HEK293 (cell line): ENCODE measurements around the gene RTN3.

Experiments
- CTCF ChIP-seq: fragments of 450-650 bp; formaldehyde crosslinking; IDR thresholded peaks from 2 replicates; pipeline ENCODE4 v1.5.1; 2016; ENCODE audit warnings: missing biosample characterization, missing genetic modification characterization
- REST ChIP-seq: fragments of 450-650 bp; formaldehyde crosslinking; IDR thresholded peaks from 2 replicates; pipeline ENCODE4 v1.5.1; 2016; ENCODE audit warnings: missing biosample characterization, missing genetic modification characterization
- TCF7L2 ChIP-seq: IDR thresholded peaks from 2 replicates; pipeline ENCODE4 v1.6.1; 2011; ENCODE audit warnings: low read depth, mild to moderate bottlenecking, inconsistent platforms, low read length, moderate library complexity, borderline replicate concordance
- ZNF24 ChIP-seq: fragments of 450-650 bp; formaldehyde crosslinking; IDR thresholded peaks from 2 replicates; pipeline ENCODE4 v1.5.1; 2016; ENCODE audit warnings: missing biosample characterization, missing genetic modification characterization
- ZNF350 ChIP-seq: fragments of 450-650 bp; formaldehyde crosslinking; IDR thresholded peaks from 2 replicates; pipeline ENCODE4 v1.5.0; 2017; ENCODE audit warnings: missing biosample characterization, mild to moderate bottlenecking, missing genetic modification characterization
- ZNF449 ChIP-seq: fragments of 450-650 bp; formaldehyde crosslinking; IDR thresholded peaks from 2 replicates; pipeline ENCODE4 v1.5.1; 2017; ENCODE audit warnings: missing biosample characterization, mild to moderate bottlenecking, missing genetic modification characterization, moderate library complexity
- ZNF639 ChIP-seq: fragments of 450-650 bp; formaldehyde crosslinking; IDR thresholded peaks from 2 replicates; pipeline ENCODE4 v1.5.1; 2016; ENCODE audit warnings: missing biosample characterization, missing genetic modification characterization
- ZNF768 ChIP-seq: fragments of 450-650 bp; formaldehyde crosslinking; IDR thresholded peaks from 2 replicates; pipeline ENCODE4 v1.5.1; 2018; ENCODE audit warnings: missing biosample characterization, mild to moderate bottlenecking, missing genetic modification characterization
- ZNF785 ChIP-seq: fragments of 450-650 bp; formaldehyde crosslinking; IDR thresholded peaks from 2 replicates; pipeline ENCODE4 v1.5.1; 2016; ENCODE audit warnings: missing biosample characterization, missing genetic modification characterization

GRCh38 chr11:63720611-63721010 lies 39.3 kb downstream of the RTN3 start:
- no peak for TF ChIP-seq ZNF785 (tag by site-specific recombination)
- TF ChIP-seq REST (tag by site-specific recombination), result no peak
- no peak for TF ChIP-seq CTCF (tag by site-specific recombination)
- TF ChIP-seq ZNF449 (tag by site-specific recombination), result no peak
- TF ChIP-seq TCF7L2, result no peak
- no peak for TF ChIP-seq ZNF350 (tag by site-specific recombination)
- no peak for TF ChIP-seq ZNF768 (tag by site-specific recombination)
- no peak for TF ChIP-seq ZNF639 (tag by site-specific recombination)
- TF ChIP-seq ZNF24 (tag by site-specific recombination), result no peak
